Fibroblast of lung (primary cell): Measurements from ENCODE around the gene KLHDC7B. TPM values are rescaled to one million over a fixed set of nuclear protein-coding genes. Genes with fewer than 3 reads are reported as not detected.

Experiments
- DNase-seq, 2 donors: peaks; one replicate each; pipeline versions ENCODE4 v3.0.0 to v3.0.0-alpha.2; 2010; ENCODE audit warnings: low read depth in 2 of 2
- H2AFZ ChIP-seq: 2 replicates; pipeline ENCODE4 v1.5.1; 2012; ENCODE audit warnings: low read length, control low read depth, inconsistent platforms
- H3K27ac ChIP-seq: 2 replicates; pipeline ENCODE4 v1.5.1; 2011; ENCODE audit warnings: low read length, control low read depth; ENCODE audit not compliant: insufficient read depth
- H3K27me3 ChIP-seq: 2 replicates; pipeline ENCODE4 v1.5.1; 2011; ENCODE audit warnings: mild to moderate bottlenecking, low read length; ENCODE audit not compliant: control insufficient read depth, insufficient read depth
- H3K36me3 ChIP-seq: 2 replicates; pipeline ENCODE4 v1.5.1; 2011; ENCODE audit warnings: low read length; ENCODE audit not compliant: control insufficient read depth, insufficient read depth
- H3K4me1 ChIP-seq: 2 replicates; pipeline ENCODE4 v1.5.1; 2011; ENCODE audit warnings: low read length; ENCODE audit not compliant: control insufficient read depth, insufficient read depth; ENCODE audit errors: extremely low read depth
- H3K4me2 ChIP-seq: 2 replicates; pipeline ENCODE4 v1.5.1; 2011; ENCODE audit warnings: low read length, control low read depth; ENCODE audit not compliant: insufficient read depth; ENCODE audit errors: extremely low read depth
- H3K4me3 ChIP-seq, 4 experiments: fragments of 200-600 bp in 1 of 4; sonication (generic) in 1 of 4; replicated peaks in 1 of 4; 2 replicates each; pipeline ENCODE4 v1.5.1; 2011 to 2016; ENCODE audit warnings: low read length in 4 of 4, low read depth in 3 of 4, mild to moderate bottlenecking in 3 of 4, control low read depth in 2 of 4, inconsistent platforms in 1 of 4, mixed read lengths in 1 of 4; ENCODE audit not compliant: insufficient read depth in 1 of 4; ENCODE audit errors: control extremely low read depth in 1 of 4
- H3K79me2 ChIP-seq: 2 replicates; pipeline ENCODE4 v1.5.1; 2012; ENCODE audit warnings: mild to moderate bottlenecking, low read length, inconsistent platforms; ENCODE audit not compliant: control insufficient read depth, insufficient read depth
- H3K9ac ChIP-seq: 2 replicates; pipeline ENCODE4 v1.5.1; 2011; ENCODE audit warnings: mild to moderate bottlenecking, low read length, control low read depth; ENCODE audit not compliant: insufficient read depth
- H3K9me3 ChIP-seq: 2 replicates; pipeline ENCODE4 v1.5.1; 2012; ENCODE audit warnings: low read depth, low read length; ENCODE audit not compliant: control insufficient read depth, insufficient read depth
- H4K20me1 ChIP-seq: 2 replicates; pipeline ENCODE4 v1.5.1; 2011; ENCODE audit warnings: low read length; ENCODE audit not compliant: control insufficient read depth, insufficient read depth; ENCODE audit errors: extremely low read depth
- CTCF ChIP-seq, 2 donors: IDR thresholded peaks in 1 of 2; conservative IDR thresholded peaks in 1 of 2; 1 replicate in 1 of 2; 2 replicates in 1 of 2; pipeline ENCODE4 v1.5.1; 2011 to 2012; ENCODE audit warnings: low read length in 2 of 2, control low read depth in 1 of 2, inconsistent platforms in 1 of 2, low read depth in 1 of 2, mild to moderate bottlenecking in 1 of 2
- EZH2 ChIP-seq: IDR thresholded peaks from 2 replicates; pipeline ENCODE4 v1.5.1; 2012; ENCODE audit warnings: low read length, control low read depth, mild to moderate bottlenecking; ENCODE audit errors: missing control alignments
- polyA plus RNA-seq, 2 donors: library from polyadenylated mRNA; depleted of rRNA in 1 of 2; stranded (reverse) in 1 of 2; unstranded in 1 of 2; fragments of >200 nt; gene quantifications; 2 replicates each; pipeline ENCODE4 v1.2.1, GENCODE V29; 2011 to 2012; ENCODE audit warnings: missing spikeins in 1 of 2
- total RNA-seq: library from RNA; depleted of rRNA; stranded (reverse); fragments of >200 nt; gene quantifications from 2 replicates; pipeline ENCODE4 v1.2.1, GENCODE V29; 2014

Gene KLHDC7B
- total and polyA plus RNA-seq, 2 donors (not counting 1 experiment from before 2014, with no cell fraction given), result 0.17 TPM; not detected in 1

GRCh38 chr22:50577987-50578775, 32.5 kb downstream of the KLHDC7B start, which contains the start of gene CPT1B:
Gene CPT1B (minus strand): TSS chr22:50578427. CDS start chr22:50577915, 512 bp downstream.
- H3K36me3 ChIP-seq, result no peaks in the 10 kb centered on the region
- H3K9me3 ChIP-seq, result no peaks in the 10 kb centered on the region
- peak within 1 kb of the TSS in 1 of 4 experiments; percentile 17 for H3K4me3 ChIP-seq
- no peak for TF ChIP-seq CTCF (conservative IDR thresholded peaks at IDR 0.05 in 1 of 2, IDR thresholded peaks at IDR 0.05 in 1 of 2; ENCODE audit: low read depth in 1 of 2, low read length in 2 of 2)
- TF ChIP-seq EZH2, result no peak
- no peak within 1 kb of the TSS for H3K27ac ChIP-seq
- peak in 1 of 2 donors; percentile 55 for DNase-seq
- H4K20me1 ChIP-seq, result no peaks in the 10 kb centered on the region
- no peak within 1 kb of the TSS for H2AFZ ChIP-seq
- H3K4me1 ChIP-seq, result peaks cover 8% of the 10 kb centered on the region
- H3K4me2 ChIP-seq, result peak within 1 kb of the TSS; percentile 35
- no peaks in the 10 kb centered on the region for H3K27me3 ChIP-seq
- H3K9ac ChIP-seq, result no peak within 1 kb of the TSS
- peaks cover 2% of the 10 kb centered on the region for H3K79me2 ChIP-seq

GRCh38 chr22:50578776-50579310, 33.1 kb downstream of the KLHDC7B start:
- Histone ChIP-seq H3K4me2 (peak overlapping the region; percentile 35), H3K79me2 (peaks cover 2% of the 10 kb centered on the region), H3K9me3 (no peaks in the 10 kb centered on the region), H3K9ac (no peak overlapping the region), H3K36me3 (no peaks in the 10 kb centered on the region), H3K27me3 (no peaks in the 10 kb centered on the region), H3K27ac (no peak overlapping the region), H2AFZ (no peak overlapping the region), H3K4me1 (peaks cover 8% of the 10 kb centered on the region), H4K20me1 (no peaks in the 10 kb centered on the region), H3K4me3 (no peak overlapping the region)
- DNase-seq, result no peak
- TF ChIP-seq CTCF (conservative IDR thresholded peaks at IDR 0.05 in 1 of 2, IDR thresholded peaks at IDR 0.05 in 1 of 2; ENCODE audit: low read depth in 1 of 2, low read length in 2 of 2), result no peak
- TF ChIP-seq EZH2, result no peak

GRCh38 chr22:50579752-50580151, 34.1 kb downstream of the KLHDC7B start:
- Histone ChIP-seq H3K4me2 (no peak overlapping the region), H3K27me3 (no peaks in the 10 kb centered on the region), H2AFZ (no peak overlapping the region), H3K9me3 (no peaks in the 10 kb centered on the region), H3K4me3 (no peak overlapping the region), H3K9ac (no peak overlapping the region), H4K20me1 (no peaks in the 10 kb centered on the region), H3K4me1 (peaks cover 8% of the 10 kb centered on the region), H3K79me2 (peaks cover 2% of the 10 kb centered on the region), H3K36me3 (no peaks in the 10 kb centered on the region), H3K27ac (no peak overlapping the region)
- TF ChIP-seq CTCF (conservative IDR thresholded peaks at IDR 0.05 in 1 of 2, IDR thresholded peaks at IDR 0.05 in 1 of 2; ENCODE audit: low read depth in 1 of 2, low read length in 2 of 2) (no peak), EZH2 (no peak)
- DNase-seq, result no peak
